SU-DHL-6 (cell line): ENCODE results near the gene OCEL1.

Source experiments
- CTCF ChIP-seq: fragments of 200-600 bp; sonication (generic); IDR thresholded peaks from one replicate; pipeline ENCODE4 v1.5.1; 2017; ENCODE audit warnings: antibody characterized with exemption, mild to moderate bottlenecking, low read length, moderate library complexity; ENCODE audit not compliant: insufficient read depth, poor library complexity, severe bottlenecking
- EZH2phosphoT487 ChIP-seq: fragments of 200-600 bp; sonication (generic), shearing (Covaris generic); conservative IDR thresholded peaks from 2 replicates; pipeline ENCODE4 v1.6.1; 2018; ENCODE audit warnings: mild to moderate bottlenecking, antibody characterized with exemption, low read length, moderate library complexity, mixed read lengths

- TF ChIP-seq CTCF (no peak), EZH2phosphoT487 (no peak)
Observed at GRCh38 chr19:17220207-17220758, 5.7 kb upstream of the OCEL1 start.
